Sigmoid colon (tissue), 7 donors: ENCODE measurements around the gene NPLOC4. TPM values are rescaled to one million over a fixed set of nuclear protein-coding genes. Genes with fewer than 3 reads are reported as not detected.

Source experiments
- DNase-seq: peaks from one replicate; pipeline ENCODE4 v3.0.0-alpha.2; 2019
- H3K27ac ChIP-seq, 4 donors: fragments of 200-600 bp; sonication (generic); one replicate each; pipeline ENCODE4 v1.5.1; 2016 to 2019; ENCODE audit warnings: mild to moderate bottlenecking in 1 of 4
- H3K27me3 ChIP-seq, 3 donors: fragments of 200-600 bp; sonication (generic); one replicate each; pipeline ENCODE4 v1.5.1; 2019; ENCODE audit warnings: mild to moderate bottlenecking in 1 of 3
- H3K36me3 ChIP-seq, 4 donors: fragments of 200-600 bp; sonication (generic); one replicate each; pipeline ENCODE4 v1.5.1; 2016 to 2019
- H3K4me1 ChIP-seq, 4 donors: fragments of 200-600 bp; sonication (generic); one replicate each; pipeline ENCODE4 v1.5.1; 2017 to 2019
- H3K4me3 ChIP-seq, 4 donors: fragments of 200-600 bp; sonication (generic); one replicate each; pipeline ENCODE4 v1.5.1; 2017 to 2019; ENCODE audit warnings: mild to moderate bottlenecking in 2 of 4, moderate library complexity in 1 of 4
- H3K9me3 ChIP-seq, 4 donors: fragments of 200-600 bp in 3 of 4; sonication (generic) in 3 of 4; one replicate each; pipeline versions ENCODE4 v1.5.1 to v1.6.1; 2013 to 2019
- CTCF ChIP-seq, 4 experiments: fragments of 450-650 bp in 3 of 4; fragments of 200-600 bp in 1 of 4; IDR thresholded peaks; one replicate each; pipeline ENCODE4 v1.5.1; 2016 to 2019; ENCODE audit warnings: antibody characterized with exemption in 4 of 4, mild to moderate bottlenecking in 3 of 4, moderate library complexity in 2 of 4
- EP300 ChIP-seq, 4 donors: sonication (generic); formaldehyde crosslinking; IDR thresholded peaks; one replicate each; pipeline ENCODE4 v1.6.1; 2017; ENCODE audit warnings: antibody characterized with exemption in 4 of 4
- POLR2A ChIP-seq, 2 donors: fragments of 450-650 bp; IDR thresholded peaks; one replicate each; pipeline ENCODE4 v1.6.1; 2016; ENCODE audit warnings: antibody characterized with exemption in 2 of 2, mild to moderate bottlenecking in 2 of 2, moderate library complexity in 2 of 2
- POLR2AphosphoS5 ChIP-seq, 4 donors: sonication (generic); formaldehyde crosslinking; IDR thresholded peaks; one replicate each; pipeline ENCODE4 v1.6.1; 2017; ENCODE audit warnings: antibody characterized with exemption in 4 of 4
- WGBS, 2 donors: extraction: QIAGEN DNeasy Blood & Tissue Kit; methylation state at CpG; one replicate each; pipeline ENCODE4 v1.1.7; 2013; 5-methylcytosine and 5-hydroxymethylcytosine counted together
- intact Hi-C: fragments of 100-400 bp; cut with DNase I; formaldehyde crosslinking; loops from one replicate; pipeline ENCODE4 v1.15.1; 2023
- polyA plus RNA-seq, 3 donors: library from polyadenylated mRNA; stranded (reverse); fragments of 200-250 nt; gene quantifications; one replicate each; pipeline ENCODE4 v1.2.3, GENCODE V29; 2013
- total RNA-seq, 4 donors: library from RNA; depleted of rRNA; stranded (reverse); fragments of >200 nt; gene quantifications; one replicate each; pipeline ENCODE4 v1.1.0, GENCODE V29; 2016
- donor health status: healthy with polysubstance abuse.
- donor health status: Bipolar disorder and iron deficiency.
- donor health status: healthy.

The NPLOC4 gene
- total and polyA plus RNA-seq, 7 donors = 19.8 to 59.7 (median 51.7) TPM

- Histone ChIP-seq H3K36me3 (peaks cover 10 to 49% (median 24%) of the 10 kb centered on the region in 4 donors), H3K27me3 (no peaks in the 10 kb centered on the region), H3K9me3 (no peaks in the 10 kb centered on the region), H3K27ac (no peak overlapping the region), H3K4me1 (peaks cover 0 to 30% (median 21%) of the 10 kb centered on the region in 4 donors), H3K4me3 (no peak overlapping the region)
- intact Hi-C loops = no loop called here
- no peak for DNase-seq
- 93 to 95% methylated on average over 3 of the region's 3 CpGs for WGBS, 2 donors
- TF ChIP-seq CTCF (IDR thresholded peaks at IDR 0.05) = no peak
- no peak for TF ChIP-seq POLR2AphosphoS5 (IDR thresholded peaks at IDR 0.05)
- no peak for TF ChIP-seq POLR2A (IDR thresholded peaks at IDR 0.05)
- TF ChIP-seq EP300 (IDR thresholded peaks at IDR 0.05) = no peak
These were observed 61.1 kb downstream of the NPLOC4 start for GRCh38 chr17:81575836-81576235.

GRCh38 chr17:81574643-81574956, 62.3 kb downstream of the NPLOC4 start:
- Histone ChIP-seq H3K4me1 (peaks cover 0 to 30% (median 21%) of the 10 kb centered on the region in 4 donors), H3K9me3 (no peaks in the 10 kb centered on the region), H3K27ac (no peak overlapping the region), H3K36me3 (peaks cover 20 to 49% (median 36%) of the 10 kb centered on the region in 4 donors), H3K4me3 (no peak overlapping the region), H3K27me3 (no peaks in the 10 kb centered on the region)
- DNase-seq = no peak
- TF ChIP-seq POLR2A (IDR thresholded peaks at IDR 0.05) (no peak), POLR2AphosphoS5 (IDR thresholded peaks at IDR 0.05) (no peak), EP300 (IDR thresholded peaks at IDR 0.05) (no peak), CTCF (IDR thresholded peaks at IDR 0.05) (no peak)
- intact Hi-C loops = no loop called here
- WGBS, 2 donors = 52 to 74% methylated on average over 8 of the region's 8 CpGs

GRCh38 chr17:81573794-81574642, 62.9 kb downstream of the NPLOC4 start:
- TF ChIP-seq POLR2A (IDR thresholded peaks at IDR 0.05) (no peak), CTCF (IDR thresholded peaks at IDR 0.05) (no peak), EP300 (IDR thresholded peaks at IDR 0.05) (no peak), POLR2AphosphoS5 (IDR thresholded peaks at IDR 0.05) (no peak)
- Histone ChIP-seq H3K36me3 (peaks cover 24 to 49% (median 38%) of the 10 kb centered on the region in 4 donors), H3K4me1 (peaks cover 0 to 30% (median 22%) of the 10 kb centered on the region in 4 donors), H3K27me3 (no peaks in the 10 kb centered on the region), H3K9me3 (no peaks in the 10 kb centered on the region), H3K4me3 (no peak overlapping the region), H3K27ac (no peak overlapping the region)
- DNase-seq = no peak
- whole genome bisulfite sequencing, 2 donors = 64 to 87% methylated on average over 17 of the region's 17 CpGs
- intact Hi-C loops = no loop called here

GRCh38 chr17:81572563-81573168, 64.2 kb downstream of the NPLOC4 start:
- intact Hi-C loops = no loop called here
- no peak for TF ChIP-seq CTCF (IDR thresholded peaks at IDR 0.05)
- TF ChIP-seq POLR2AphosphoS5 (IDR thresholded peaks at IDR 0.05) = no peak
- TF ChIP-seq EP300 (IDR thresholded peaks at IDR 0.05) = no peak
- TF ChIP-seq POLR2A (IDR thresholded peaks at IDR 0.05) = no peak
- peaks cover 0 to 40% (median 33%) of the 10 kb centered on the region in 4 donors for H3K4me1 ChIP-seq
- no peak for DNase-seq
- H3K4me3 ChIP-seq = no peak overlapping the region
- 93 to 94% methylated on average over 12 of the region's 12 CpGs for WGBS, 2 donors
- H3K9me3 ChIP-seq = no peaks in the 10 kb centered on the region
- peaks cover 24 to 47% (median 35%) of the 10 kb centered on the region in 4 donors for H3K36me3 ChIP-seq
- no peak overlapping the region for H3K27ac ChIP-seq
- H3K27me3 ChIP-seq = no peaks in the 10 kb centered on the region
